HG03378 (cell line): ENCODE data around the gene EPB41L1.

Source experiments
- ATAC-seq: cut with Tn5 transposase; IDR thresholded peaks from one replicate; pipeline ENCODE4 v1.9.1; 2021; ENCODE audit warnings: mild to moderate bottlenecking, moderate library complexity; ENCODE audit not compliant: unreplicated experiment

EPB41L1 gene

DNA sequence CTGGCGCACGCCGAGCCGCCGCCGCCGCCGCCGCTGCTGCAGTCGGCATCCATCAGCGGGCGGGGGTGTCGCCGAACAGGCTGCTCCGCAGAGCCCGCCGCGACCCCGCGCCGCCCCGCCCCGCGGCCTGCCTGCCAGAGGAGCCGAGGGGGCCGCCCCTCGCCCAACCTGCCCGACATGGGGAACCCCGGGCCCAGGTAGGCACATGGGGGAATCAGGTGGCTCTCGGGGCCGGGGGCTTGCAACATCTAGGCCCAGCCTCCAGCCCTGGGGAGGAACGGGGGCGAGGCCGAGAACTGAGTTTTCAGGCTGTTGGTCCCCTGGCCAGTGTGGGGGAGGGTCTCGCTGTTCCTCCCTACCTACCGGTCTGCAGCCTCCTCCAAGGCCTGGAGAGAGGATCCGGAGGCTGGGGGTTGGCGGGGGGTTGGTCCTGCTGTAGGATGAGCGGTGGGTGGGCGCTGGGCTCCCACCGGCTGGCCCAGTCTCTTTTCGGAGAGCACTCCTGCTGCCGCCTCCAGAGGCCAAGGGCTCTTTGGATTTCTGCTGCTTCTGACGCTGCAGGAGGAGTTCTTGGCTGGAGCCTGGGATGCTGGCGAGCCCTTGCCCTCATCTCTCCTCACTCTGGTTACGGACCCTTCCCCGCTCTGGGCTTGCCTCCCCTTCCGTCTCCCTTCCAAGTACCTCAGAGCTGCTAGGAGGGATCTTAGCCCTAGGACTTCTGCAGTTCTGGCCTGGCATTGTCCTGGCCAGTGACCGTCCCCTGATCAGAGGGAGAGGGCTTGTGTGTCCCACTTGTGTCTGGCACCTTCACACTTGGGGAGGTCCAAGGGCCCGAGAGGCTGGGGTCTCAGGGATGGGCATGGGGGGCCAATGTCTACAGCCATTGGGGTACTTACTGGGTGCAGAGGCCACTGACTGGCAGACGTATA, at the start of gene EPB41L1:
TSS of gene EPB41L1 (plus strand) at position 41 of the 929 bp plus-strand sequence. CDS start 19,038 bp downstream, outside the sequence.
- ATAC-seq = no peak

DNA sequence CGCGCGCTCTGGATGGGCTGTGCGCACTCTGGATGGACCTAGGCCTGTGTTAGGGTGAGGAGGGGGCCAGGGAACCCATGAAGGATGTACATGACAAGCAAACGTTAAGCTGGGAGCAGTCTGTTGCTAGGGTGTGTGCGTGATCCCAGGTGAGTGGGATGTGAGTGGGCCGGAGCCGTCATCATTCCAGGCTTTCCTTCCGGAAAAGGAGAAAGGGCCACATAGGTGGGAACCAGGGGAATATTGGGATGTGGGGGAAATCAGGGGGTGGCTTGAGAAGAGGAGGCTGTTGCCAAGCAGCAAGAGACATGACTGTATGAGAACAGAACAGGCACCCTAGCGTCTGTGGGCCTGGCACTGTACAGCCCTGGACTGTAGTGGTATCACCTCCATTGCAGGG, 49.7 kb upstream of the EPB41L1 start:
- ATAC-seq = no peak

DNA sequence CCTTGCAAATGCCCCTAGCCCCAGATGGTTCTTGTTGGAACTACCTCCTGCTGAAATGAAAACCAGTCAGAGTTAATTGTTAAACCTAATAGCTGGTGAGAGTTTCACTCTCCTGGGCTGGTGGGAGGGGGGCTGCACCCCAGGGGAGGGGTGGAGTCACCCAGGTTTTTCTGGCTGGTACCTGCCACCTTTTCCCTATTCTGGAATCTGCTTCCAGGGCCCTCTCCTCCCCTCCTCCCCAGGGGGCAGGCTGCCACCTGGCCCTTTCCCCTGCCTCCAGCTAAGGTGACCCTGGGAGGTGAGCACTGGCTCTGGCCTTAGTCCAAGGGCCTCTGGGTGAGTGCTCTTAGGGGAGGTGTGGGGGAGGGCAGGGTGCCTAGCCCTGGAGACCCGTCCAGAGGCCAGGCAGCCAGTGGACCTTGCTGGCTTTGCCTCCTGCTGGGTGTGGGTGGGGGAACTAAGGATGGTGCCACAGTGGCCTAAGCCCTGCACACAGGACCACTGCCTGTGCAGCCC, 48.8 kb upstream of the EPB41L1 start:
- no peak for ATAC-seq

DNA sequence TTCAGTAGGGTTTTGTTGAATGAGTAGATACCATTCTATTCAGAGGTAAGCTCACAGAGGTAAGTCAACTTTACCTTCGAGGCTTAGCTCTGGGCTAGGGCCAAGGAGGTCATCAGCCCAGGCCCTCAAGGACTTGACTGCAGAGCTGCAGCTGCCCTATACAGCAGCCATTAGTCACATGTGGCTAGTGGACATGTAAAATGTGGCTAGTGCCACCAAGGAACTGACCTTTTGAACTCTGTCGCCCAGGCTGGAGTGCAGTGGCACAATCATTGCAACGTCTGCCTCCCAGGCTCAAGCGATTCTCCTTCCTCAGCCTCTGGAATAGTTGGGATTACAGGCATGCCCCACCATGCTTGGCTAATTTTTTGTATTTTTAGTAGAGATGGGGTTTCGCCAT, 47.9 kb upstream of the EPB41L1 start:
- no peak for ATAC-seq

DNA sequence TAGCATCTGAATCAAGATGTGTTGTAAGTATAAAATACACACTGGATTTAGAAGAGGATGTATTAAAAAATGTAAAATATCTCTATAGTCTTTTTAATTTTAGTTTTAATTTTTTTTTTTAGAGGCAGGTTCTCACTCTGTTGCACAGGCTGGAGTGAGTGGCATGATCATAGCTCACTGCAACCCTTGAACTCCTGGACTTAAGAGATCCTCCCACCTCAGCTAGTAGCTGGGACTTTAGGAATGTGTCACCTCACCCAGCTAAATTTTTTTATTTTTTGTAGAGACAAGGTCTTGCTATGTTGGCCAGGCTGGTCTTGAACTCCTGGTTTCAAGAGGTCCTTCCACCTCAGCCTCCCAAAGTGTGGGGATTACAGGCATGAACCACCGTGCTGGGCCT, 46.7 kb upstream of the EPB41L1 start:
- ATAC-seq = no peak

DNA sequence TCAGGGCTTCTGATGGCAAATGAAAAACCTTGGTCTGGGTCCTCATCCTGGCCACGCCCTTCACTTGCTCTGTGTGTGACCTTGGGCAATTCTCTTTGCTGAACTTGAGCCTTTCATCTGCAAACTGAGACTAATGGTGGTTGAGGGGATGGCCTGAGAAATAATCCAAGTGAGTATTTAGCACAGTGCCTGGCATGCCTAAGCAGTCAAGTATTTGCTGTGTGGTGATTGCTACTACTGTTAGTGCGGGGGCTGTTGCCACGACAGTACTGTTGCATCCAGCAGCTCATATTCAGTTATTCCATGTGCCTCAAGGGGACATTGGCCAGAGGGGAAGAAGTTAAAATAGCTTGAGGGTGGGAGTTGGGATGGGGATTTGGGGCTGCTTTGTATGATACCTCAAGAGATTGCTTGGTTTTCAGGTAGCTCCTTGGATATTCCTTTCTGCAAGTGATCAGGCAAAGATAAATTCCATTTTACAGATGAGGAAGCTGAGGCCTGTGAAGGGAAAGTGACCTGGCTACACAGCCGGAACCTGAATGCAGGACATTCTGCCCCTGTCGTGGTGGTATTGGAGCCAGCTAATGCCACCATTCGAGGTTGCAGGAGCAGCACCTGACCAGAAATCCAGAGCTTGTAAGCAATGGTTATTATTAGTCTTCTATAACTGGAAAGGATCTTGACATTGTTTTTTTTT, 45.1 kb upstream of the EPB41L1 start:
- no peak for ATAC-seq

DNA sequence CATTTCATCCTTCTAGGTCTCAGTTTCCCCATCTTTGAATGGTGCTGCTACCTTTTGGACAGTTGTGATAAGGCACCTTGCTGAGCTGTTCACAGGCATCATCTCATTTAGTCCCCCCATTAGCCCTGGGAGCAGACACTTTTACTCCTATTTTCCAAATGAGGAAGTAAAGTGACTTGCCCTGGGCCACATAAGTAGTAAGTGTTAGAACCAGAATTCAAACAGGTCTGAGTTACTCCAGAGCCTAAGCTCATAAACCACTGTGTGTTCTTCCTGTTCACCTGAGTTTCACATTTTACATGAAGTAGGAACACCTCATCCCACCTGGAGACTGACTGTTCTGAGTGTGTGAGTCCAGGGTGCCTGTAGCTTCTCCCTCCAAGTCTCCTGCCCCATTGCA, 43.5 kb upstream of the EPB41L1 start:
- ATAC-seq = no peak

DNA sequence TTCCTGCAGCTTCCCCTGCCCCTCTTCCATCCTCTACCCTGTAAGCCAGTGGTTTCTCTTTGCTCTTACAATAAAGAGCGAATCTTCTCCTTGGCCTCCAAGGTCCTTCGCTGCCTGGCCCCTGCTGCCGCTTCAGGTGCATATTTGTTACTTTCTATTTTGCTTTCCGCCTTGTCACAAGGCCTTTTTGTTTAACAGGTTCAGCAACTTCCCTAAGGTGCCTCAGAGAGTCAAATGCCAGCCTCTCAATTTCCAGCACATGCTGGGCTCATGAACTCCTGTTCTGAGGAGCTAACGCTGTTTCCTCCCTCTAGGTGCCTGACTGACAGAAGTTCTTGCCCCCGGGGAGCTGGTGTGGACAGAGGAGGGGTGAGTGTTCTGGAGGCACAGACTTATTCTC, 42.4 kb upstream of the EPB41L1 start:
- no peak for ATAC-seq

DNA sequence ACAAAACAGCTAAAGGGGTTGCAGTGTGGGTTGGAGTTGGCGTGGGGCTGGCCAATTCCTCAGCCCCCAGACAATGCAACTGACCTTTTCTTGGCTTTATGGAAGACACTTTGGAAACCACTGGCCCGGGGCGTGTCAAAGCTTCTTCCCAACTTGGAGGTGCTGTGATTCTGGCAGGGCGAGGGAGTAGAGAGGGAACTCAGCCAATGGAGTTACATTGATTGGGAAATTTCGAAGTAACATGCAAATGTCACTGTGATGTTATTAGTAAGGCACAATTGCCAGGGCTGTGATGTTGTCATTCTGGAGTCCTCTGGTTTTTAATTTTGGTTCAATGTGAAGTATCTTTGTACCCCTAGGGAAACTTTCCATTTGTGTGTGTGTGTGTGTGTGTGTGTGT, 41.5 kb upstream of the EPB41L1 start:
- no peak for ATAC-seq

DNA sequence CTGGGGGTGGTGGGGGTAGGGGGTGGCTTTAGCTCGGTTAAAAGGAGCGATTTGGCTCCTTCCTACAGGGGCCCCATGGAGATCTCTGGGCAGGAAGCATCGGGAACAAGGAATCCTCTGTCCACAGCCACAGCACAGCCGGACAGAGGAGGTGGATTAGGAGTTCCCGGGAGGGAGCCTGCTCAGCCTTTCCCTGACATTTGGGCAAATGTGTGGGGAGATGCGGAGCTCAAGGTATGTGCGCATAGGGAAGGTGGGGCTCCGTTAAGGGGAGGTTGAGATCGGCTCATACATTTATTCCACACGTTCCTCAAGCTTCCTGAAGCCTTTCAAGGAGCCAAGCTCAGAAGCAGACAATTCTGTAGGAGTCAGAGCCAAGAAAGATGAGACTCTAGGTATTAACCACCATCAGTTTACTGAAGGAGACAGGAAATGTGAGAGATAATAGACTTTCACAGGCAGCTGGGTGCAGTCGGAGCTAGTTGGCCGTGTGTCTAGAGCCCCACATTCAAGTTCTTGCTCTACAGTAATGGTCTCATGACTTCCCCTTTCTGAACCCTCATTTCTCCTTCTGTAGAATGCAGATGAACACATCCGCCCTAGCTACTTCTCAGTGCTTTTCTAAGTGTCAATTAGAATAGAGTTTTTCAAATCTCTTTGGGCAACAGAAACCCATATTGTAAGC, 40.8 kb upstream of the EPB41L1 start:
- no peak for ATAC-seq

DNA sequence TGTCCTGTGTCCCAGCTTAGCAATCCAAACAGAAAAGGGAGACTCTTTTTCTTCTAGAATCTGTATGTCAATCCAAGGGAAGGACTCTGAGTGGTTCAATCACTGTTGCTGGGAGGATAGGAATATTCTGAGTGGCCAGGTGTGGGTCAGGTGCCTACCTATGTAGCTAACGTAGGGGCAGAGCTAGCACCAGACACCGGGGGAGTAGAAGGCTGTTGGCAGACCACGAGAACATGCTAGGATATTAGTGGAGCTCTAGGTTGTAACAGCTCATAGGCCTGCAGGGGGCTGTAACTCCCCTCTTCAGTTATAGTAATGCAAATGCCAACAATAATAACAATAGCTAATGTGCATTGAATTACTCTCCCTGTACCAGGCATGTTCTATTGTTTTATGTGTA, 39.8 kb upstream of the EPB41L1 start:
- no peak for ATAC-seq

DNA sequence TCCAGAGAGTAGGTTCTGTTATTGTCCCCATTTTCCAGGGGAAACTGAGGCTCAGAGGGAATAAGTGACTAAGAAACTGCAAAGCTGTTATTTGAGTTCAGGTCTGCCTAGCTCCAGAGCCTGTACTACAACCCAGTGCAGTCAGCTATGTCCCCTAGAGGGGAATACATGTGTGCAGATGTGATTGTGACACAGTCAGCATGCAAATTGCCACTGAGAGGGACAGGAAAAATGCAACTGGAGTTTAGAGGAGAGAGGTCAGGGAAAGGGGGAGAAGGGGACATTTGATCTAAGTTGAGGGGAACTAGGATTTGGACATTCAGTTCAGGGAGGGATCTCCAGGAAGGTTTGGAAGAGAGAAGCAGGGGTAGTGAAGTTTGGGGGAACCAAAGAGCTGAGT, 38.6 kb upstream of the EPB41L1 start:
- ATAC-seq = no peak

DNA sequence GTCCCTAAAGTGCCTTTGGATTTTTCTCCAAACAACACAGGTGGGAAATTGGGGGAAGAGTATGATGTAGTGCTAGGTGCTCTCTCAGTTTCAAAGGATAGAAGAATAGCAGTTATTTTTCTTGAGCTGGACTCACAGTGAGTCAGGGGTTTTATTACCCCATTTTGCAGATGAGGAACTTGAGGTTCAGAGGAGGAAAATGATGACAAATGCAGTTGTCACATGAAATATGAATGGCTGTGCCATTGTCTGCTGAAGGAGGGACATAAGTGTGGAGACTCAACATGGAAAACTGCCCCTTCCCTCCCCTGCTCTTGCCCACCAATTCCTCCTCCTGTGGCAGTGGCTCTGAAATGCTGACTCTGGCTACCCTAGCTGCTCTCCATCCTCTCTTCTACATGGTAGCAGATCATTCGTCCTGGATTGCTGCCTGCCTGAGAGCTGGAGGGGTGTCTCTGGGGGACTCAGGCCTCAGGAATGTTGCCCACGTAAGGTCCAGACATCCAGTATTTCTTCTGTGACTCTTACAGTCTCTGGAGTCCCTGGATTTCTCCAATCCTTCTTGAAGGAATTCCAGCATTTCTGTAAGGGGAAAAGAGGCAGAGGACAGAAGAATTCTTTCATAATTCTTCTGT, 37.6 kb upstream of the EPB41L1 start:
- ATAC-seq = no peak

DNA sequence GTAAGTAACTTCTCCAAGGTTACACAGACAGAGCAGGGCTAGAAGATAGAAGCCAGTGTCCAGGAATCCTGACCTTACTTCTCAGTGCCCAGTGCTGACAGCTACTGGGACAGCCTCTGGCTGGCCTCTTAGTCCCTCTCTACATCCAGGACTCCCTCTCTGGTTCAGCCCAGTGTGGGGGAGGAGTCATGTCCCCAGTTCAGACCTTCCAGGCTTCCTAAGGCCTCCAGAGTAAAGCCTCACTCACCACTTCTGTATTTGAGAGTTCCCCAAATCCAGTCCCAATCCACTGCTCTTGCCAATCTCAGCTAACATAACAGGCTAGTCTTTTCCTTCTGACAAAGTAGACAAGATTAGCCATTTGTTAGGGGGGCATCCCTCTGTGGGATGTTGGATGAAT, 36.9 kb upstream of the EPB41L1 start:
- ATAC-seq = no peak

DNA sequence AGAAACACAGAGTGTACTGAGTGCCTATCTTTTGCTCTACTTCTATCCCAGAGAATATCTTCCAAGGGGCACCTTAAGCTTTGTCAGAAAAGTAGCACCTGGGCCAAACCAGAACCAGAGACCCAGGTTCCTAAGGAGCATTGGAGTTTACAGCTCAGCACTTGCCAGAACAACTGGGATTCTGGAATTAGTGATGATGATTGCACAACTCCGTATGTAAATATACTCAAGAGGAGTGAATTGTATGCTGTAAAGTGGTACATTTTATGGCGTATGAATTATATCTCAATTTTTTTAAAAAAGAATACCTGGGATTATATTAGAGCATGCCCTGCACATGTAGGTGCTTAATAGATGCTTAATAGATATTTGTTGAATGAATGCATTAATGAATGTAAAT, 36.2 kb upstream of the EPB41L1 start:
- ATAC-seq = no peak

DNA sequence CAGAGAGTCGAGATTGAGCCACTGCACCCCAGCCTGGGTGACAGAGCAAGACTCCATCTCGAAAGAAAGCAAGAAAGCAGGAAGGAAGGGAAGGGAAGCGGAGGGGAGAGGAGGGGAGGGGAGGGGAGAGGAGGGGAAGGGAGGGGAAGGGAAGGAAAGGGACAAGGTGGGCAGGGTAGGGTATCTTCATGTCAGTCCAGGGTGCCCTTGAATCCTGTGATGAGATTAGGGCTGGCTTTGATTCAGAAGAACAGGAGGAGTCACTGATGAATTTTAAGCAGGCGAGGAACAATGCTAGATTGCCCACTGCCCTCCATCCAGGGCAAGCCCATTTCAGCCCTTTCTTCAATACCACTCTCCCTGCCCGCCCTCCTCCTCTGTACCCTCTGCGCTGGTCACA, 35.0 kb upstream of the EPB41L1 start:
- no peak for ATAC-seq

DNA sequence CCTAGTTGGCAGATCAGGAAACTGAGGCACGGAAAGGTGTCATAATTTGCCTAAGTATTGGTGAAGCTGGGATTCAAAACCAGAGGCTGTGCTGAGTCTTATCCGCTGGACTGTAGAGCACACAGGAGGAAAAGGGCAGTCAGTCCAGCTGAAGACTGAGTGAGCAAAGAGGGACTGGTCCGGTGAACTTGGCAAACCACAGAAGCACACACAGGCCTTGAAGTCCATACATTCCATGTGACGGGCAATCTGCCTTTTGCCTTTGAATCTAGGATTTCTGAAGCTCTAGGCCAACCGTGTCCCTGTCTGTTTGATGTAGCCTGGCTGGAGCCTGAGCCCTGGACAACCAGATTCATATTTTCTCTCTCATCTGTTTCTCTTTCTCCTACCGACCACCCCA, 34.3 kb upstream of the EPB41L1 start:
- no peak for ATAC-seq

DNA sequence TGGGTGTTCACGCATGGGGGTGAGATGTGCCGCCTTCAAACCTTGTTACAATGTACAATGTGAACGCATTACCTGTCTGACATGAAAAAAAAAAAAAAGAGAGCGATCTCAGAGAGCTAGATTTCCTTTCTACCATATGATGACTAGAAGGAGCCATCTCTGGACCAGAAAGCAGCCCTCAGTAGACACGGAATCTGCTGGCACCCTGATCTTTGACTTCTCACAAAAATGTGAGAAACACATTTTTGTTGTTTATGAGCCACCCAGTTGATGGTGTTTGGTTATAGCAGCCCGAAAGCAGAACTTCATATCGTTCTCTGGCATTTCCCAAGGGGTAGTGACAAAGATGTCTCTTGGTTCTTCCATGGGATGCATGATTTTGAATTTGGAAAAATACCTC, 33.5 kb upstream of the EPB41L1 start:
- no peak for ATAC-seq

DNA sequence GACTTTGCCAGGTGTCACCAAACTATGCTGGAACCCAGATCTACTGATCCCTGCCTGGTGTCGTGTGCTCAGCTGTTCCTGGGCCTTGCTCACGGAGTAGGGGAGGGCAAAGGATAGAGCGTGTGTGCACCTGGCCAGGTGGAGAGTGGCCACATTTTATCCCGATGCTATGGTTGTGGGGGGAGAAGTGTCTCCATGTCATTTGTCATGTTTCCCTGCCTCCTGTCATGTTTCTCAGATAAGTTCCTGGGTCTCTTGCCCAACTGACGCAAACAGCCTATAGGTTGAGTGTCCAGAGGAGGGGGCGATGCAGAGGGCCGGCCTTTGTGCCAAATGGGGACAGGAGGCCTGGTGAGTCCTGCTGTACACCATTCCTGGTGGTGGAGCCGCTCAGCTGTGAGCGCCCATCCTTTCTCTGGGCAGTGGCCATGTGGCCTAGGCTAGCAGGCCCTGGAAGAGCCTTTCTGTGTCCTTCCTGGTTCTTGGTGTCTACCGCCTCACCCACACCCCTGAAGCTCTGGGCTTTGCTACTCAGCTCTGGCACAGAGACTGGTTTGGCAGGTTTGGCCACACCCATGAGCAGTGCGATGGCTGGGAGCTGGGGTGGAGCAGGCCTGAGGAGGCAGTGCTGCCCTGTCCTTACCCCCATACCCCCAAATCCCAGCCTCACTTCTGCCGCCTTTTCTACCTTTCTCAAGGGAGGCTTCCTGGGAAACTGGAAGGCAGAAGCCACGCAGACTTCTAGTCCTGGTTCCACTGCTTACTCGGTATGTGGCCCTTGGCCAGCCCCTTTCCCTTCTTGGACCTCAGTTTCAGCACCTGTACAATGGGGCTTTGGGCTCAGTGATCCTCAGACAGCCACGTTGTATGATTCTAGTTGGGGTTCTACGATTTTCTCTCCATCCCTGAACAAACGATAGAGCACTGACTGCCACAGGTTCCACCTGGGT, 32.3 kb upstream of the EPB41L1 start:
- no peak for ATAC-seq

DNA sequence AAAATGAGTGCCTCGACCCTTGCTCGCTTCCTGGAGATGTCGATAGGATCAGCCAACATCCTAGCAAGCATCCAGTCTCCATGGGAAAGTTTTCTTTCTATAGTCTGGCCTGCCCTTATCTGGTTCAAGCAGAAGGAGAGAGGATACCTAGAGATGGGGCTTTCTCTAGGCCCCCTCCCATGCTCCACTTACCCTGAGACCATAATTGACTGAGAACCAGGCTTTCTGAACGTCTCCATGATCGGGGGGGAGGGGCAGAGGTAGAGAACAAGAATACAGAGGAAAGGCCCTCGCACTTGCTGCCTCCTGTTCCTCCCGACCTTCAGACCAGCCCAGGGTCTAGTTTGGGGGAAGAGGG, 31.6 kb upstream of the EPB41L1 start:
- no peak for ATAC-seq
